GM19043 (cell line): Measurements from ENCODE around the gene TREM2.

ENCODE experiments used
- ATAC-seq: cut with Tn5 transposase; IDR thresholded peaks from one replicate; pipeline ENCODE4 v1.9.1; 2021; ENCODE audit warnings: low read depth; ENCODE audit not compliant: unreplicated experiment

The TREM2 gene

DNA sequence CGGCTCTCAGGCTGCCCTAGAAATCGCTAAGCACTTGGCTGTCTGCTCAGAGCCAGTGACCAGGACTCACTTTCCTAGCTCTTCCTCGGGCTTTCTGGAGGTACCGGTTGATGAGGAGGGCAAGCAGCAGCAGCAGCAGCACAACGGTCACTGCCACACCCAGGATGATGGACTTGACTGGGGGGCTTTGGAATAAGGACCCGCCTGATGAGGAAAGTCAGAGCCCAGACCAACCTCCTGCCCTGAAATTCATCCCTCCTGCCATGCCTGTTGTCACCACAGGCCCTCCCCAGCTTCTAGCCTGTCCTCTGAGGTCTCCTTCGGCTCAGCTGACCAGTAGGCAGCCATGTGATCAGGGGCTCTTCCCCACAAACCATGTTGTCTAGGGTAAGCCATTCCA lies 21.8 kb upstream of the TREM2 start:
- no peak for ATAC-seq

DNA sequence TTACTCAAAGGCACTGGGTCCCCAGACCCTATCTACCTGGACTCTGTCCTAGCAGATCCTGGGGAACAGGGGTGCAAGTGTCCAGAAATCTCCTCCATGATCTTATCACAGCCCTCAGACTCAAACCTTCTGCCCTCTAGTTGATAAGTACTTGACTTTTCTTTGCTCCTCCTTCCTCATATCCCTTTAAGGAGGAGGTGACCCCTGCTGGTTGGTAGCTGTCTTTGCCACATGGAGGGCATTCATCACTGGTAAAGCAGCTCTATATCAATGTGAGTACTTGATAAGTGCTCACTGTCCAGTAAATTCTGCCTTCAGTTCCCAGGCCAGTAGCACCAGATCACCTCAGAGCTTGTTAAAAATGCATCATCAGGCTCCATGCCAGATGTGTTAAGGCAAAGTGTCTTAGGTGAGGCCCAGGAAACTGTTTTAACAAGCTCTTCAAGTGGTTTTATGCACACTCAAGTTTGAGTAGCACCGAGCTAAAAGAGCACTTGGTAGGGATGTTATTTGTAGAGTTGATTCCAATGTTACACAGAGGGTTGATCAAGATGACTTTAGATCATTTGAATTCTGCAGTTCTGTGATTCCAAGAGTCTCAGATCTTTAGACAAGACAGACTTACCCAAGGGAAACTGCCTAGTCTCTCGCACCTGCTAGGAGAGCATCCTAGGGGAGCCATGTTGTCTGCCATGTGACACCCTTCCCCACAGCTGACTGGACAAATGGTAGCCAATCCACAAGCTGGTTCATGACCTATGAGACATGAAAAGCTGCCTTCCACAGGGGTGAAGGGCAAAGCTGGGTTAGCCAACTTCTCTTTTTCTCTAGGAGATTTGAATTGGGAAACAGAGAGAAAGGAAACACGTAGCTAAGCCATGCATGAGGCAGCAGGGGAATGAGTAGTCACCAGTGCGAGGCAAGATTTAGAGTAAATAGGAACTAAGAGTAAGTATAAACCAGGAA lies 19.4 kb upstream of the TREM2 start:
- peak; percentile 51 for ATAC-seq

DNA sequence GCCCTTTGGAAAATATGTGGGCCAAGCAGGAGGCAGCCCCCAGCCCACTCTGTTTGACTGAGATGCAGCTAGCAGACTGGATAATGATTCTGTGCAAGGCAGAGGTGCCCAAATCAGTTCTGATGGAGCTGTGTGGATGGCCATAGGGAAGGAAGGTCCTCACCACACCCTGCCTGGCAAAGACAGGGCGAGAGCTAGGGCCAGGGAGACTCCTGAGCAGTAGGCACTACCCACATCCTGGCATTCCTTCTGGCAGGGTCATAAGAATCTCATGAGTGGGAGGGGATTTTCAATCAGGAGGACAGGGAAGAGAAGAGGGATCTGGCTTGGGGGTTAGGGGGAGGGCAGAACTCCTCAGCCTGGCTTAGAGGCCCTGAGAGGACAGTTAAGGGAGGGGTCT lies 18.6 kb upstream of the TREM2 start:
- ATAC-seq: no peak

DNA sequence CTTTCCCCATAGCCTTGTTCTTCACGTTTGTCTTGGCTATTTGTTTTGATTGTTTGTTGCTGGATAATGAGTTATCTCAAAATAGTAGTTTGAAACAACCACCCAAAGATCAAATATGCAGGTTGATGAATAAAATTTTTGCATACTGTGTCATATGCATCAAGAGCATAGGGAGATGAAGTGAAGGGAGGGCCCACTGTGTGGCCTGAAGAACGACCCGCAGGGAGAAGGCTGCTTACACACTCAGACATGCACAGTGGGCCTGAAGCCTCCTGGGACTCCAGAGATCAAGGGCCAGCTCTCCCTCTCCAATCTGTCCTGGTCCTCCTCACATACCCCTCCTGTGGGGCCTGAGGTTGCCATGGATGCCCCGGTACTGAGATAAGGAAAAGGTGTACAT lies 16.2 kb upstream of the TREM2 start:
- no peak for ATAC-seq

DNA sequence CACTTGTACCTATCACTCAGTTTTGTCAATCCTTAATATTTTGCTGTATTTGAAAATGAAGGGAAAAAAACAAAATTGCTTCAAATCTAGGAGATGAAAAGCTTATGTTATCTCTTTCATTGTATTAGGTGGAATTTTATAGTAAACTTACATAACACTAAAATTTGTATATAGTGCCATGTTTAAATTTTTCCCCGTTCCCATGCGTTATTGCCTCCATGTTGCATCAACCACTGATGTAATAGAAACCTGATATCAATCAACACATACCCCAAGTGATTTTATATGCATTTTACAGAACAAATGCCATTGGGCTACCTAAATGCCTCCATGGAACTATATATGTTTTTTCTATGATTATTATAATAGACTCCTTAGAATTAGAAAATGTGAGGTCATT lies 14.8 kb upstream of the TREM2 start:
- ATAC-seq: no peak

DNA sequence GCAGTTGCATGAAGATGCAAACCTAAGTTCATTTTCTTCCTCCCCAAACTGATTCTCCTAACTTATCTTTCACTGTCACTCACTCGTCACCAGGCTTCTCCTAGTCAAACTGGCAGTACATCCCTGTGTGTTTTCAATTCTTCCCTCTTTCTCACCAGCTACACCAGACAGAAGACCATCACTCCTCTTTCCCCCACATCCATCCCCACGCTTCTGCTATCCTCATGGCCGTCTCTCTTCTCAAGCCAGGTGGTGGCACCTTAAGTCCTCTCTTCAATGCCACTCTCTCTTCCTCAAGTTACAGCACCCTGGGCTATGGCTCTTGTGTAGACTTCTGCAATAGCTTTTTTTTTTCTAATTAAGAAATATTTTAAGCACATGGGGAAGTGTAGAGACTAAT lies 14.4 kb upstream of the TREM2 start:
- no peak for ATAC-seq

DNA sequence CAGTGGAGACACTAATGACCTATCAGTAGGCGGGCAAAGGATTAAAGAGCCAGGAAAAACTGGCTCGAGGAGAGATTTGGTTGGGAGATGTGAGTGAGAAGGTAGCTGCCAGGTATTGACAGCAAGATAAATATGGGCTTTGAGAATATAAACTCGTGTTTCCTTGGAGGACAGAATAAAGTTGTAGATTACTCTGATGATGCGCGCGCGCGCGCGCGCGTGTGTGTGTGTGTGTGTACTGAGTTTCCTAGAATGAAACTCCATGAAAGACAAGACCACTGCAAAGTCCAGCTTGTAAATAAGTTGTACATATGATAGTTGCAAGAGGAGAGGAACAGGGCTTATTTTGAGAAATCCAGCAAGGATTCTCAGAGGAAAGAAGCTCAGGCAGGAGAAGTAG lies 13.3 kb upstream of the TREM2 start:
- no peak for ATAC-seq

DNA sequence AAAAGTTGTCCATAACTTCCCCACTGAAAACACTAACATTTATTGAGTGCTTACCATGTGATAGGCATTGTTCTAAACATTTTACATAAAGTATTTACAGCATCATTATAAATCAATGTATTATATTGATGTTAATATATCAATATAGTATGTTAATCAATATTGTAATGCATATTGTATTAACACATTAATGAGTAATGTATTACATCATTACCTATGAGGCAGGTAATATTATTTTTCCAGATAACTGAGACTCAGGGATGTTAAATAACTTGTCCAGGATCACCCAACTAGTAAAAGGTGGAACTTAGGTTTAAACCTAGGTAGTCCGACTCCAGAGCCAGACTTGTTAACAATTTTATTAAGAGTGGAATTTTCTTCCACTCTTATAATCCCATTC lies 12.2 kb upstream of the TREM2 start:
- ATAC-seq: no peak

DNA sequence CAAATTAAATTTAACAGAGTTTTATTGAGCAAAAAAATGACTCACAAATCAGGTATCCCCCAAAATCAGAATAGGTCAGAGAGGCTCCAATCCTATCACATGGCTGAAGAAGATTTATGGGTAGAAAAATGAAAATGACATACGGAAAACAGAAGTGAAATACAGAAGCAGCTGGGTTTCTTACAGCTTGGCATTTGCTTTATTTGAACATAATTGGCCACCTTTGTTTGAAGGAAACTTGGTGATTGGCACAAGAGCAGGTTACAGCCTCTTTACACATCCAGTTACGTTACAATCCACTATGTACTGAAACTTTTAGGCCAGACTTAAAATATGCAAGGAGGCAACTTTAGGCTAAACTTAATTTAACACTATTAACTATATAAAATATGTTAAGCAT lies 11.7 kb upstream of the TREM2 start:
- ATAC-seq: no peak

DNA sequence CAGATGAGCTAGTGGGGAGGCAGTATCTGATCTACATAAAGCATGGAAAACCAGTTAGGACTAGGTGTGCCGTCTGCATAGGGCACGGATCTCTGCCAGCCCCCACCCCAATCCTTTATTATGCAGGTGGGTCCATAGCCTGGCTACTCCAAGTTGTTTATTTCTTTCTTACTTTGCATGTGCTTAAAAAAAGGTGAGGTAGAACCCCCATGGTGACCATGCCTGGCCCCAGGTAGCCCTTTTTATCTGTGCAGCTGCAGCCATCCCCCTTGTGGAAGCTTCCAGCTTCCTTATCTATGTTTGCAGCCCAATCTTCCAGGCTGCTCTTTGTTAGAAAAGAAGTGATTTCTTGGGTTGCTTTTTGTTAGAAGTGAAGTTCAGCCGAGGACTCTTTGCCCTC lies 9.0 kb upstream of the TREM2 start:
- no peak for ATAC-seq

DNA sequence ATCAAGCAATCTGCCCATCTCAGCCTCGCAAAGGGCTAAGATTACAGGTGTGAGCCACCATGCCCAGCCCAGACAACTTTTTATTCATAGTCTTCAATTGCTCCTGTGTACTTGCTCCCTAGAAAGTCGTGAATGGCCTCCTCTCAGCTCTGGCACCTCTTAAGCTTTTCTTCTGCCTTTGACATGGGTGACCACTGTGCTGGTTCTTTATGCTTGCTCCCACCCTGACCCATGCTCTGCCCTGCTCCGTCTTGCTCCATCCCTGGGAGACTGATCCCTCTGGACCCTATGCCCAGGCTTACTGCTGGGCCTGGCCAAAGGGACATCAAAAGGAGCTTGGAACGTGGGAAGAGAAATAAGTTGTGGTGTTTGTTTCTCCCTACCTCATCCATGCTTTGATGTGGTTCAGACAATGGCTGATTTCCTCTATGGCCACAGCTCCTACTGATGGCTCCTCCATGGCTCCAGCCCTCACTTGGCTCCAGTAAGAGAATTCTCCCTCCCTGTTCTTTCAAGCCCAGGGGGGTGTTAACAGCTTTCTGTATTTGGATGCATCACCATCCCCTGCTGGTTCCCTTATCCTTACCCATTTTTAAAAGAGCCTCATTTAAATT lies 7.7 kb upstream of the TREM2 start:
- no peak for ATAC-seq

DNA sequence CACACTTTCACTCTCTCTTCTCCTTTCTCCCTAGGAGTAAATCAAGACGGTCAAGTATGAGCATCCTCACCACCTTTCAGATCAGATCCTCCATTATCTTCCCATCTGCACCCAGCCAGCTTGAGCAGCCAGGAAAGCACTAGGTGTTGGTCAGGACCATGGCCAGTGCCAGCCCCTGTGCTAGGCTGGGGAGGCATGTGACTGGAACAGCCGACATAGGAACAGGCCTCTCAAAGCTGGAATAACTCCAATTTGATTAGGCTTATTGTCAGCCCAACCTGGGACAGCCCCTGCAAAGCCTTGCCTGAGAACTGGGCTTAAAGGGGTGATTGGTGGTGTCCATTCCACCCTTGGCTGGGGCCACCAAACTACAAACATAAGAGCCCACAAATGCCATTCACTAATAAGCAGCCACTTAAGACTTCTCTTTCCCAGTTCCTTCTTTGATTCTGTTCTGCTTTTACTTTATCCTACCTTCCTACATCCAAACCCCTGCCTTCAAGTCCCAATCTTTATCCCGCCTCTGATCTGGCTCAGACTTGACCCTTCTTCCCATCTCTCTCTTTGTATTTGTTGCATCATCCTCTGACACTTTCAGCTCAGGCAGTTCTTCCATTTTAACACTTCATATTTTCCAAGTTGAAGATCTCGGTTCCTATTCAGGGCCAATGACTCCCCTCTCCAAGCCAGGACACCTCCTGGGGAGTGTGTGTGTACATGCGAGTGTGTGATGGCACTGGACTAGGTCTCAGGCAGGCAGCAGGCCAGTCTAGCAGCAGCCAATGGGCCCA lies 4.5 kb upstream of the TREM2 start:
- ATAC-seq: no peak

DNA sequence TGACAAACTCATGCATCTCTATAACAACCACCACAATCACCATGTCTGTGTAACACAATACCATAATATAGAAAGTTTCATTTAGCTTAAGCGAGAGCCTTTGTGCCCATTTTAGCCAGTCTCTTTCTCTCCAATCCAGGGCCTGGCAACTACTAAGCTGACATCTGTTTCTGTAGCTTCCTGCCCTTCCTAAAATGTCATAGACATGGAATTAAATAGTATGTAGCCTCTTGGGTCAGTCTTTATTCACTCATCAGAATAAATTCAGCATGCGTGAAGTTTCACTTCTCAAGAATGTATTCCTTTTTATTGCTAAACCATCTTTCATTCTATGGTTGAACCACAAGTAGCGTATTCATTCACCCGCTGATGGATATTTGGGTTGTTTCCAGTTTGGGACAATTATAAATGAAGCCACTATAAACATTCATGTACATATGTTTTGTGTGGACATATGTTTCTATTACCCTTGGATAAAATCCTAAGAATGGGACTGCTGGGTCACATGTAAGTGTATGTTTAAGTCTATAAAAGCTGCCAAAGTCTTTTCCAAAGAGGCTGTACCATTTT lies 1.7 kb upstream of the TREM2 start:
- ATAC-seq: no peak

DNA sequence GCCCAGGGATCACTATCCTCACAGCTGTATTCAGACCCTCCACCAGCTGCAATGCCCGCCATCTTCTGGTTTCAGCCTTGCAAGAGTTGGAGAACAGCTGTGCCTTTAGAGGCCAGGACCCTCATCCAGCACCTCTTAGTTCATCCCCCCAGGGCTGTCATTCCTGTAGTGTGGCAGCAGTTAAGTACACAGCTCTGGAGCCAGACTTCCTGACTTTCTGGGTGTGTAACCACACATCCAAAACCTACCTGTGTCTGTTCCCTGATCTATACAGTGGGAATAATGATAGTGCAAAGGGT lies 452 bp upstream of the TREM2 start:
- no peak for ATAC-seq

DNA sequence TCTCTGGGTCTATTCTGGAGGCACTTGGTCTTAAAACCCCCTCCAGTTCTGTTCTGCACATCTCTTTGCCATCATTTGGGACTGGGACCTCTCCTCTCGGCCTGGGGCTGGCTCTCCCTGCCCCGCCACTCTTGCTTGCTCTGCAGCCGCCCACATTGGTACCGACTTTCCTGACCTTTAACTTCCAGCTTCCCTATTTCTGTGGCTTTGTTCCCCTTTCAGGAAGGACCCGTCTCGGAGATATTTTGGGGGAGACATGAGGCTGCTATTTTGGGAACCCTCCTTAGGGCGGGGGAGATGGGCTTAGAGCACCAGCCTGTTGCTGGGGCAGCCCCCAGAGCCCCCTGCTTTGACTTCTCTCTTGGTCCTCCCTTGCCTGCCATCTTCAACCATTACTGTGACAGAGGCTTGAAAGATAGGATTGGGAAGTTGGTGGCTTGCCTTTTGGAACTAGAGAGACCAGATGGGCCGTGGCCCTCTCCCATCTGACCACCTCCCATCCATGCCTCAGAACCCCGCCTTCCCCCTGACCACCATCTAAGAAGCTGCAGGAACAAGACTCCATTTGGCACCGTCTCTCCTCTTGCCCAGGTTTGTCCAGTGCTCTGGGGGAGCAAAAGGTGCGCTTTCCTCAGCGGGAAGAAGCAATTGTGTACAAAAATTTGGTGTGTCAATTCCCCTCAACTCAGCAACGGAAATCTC lies 914 bp downstream of the TREM2 start:
- no peak for ATAC-seq

DNA sequence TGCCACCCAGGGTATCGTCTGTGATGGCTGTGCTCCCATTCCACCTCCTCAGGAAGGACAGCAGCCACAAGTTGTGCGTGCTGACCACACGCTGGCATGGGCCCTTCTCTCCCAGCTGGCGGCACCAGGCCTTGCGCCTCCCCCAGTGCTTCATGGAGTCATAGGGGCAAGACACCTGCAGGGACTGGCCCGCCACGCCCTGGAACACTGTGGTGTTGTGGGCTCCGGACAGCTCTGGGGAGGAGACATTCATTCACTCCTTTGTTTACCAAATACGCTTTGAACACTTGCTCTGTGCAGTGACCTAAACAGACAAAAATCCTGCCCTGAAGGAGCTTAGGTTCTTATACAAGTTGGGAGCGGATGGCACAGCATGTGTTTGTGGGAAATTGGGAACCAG lies 1.5 kb downstream of the TREM2 start:
- no peak for ATAC-seq

DNA sequence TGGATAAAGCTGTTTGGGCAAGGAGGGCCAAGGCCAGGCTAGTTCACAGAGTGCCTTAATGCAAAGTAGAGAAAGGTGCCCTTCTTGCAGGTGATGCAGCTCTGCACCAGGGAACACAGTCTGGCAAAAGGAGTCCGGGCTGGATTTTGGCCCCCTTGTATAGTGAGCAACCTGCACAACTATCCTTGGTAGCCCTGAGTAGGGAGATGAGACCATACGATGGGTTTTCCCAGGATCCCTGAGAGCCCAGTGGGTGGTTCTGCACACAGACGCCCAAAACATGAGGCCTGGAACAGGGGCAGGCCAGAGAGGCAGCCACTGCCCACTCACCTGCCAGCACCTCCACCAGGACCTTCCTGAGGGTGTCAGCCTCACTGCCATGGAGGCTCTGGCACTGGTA lies 2.0 kb downstream of the TREM2 start:
- no peak for ATAC-seq

DNA sequence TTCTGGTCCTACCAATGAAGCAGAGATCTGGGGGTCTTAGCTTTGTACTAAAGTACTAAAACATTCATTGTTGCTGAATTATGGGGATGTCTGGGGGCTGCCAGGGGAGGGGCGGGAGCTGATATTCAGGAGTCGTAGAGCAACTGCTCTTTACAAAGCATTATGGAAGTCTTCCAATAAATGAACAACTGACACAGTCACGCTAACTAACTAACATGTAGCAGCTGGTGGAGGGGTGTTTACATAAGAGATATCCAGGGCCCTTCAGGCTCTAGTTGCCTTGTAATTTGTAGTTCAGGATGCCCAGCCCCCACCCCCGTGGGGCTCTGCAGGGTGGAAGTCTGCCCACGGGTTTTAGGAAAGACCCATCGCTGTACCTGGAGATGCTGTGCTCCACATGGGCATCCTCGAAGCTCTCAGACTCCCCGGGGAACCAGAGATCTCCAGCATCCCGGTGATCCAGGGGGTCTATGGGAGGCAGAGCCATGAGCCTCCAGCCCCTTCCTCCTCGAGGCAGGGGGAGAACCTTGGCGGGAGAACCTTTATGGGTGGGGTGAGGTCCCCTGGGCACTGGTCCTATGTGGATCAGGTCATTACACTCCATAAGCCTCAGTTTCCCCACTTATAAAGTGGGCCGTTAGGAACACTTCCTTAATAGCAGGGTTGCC lies 3.4 kb downstream of the TREM2 start:
- no peak for ATAC-seq

DNA sequence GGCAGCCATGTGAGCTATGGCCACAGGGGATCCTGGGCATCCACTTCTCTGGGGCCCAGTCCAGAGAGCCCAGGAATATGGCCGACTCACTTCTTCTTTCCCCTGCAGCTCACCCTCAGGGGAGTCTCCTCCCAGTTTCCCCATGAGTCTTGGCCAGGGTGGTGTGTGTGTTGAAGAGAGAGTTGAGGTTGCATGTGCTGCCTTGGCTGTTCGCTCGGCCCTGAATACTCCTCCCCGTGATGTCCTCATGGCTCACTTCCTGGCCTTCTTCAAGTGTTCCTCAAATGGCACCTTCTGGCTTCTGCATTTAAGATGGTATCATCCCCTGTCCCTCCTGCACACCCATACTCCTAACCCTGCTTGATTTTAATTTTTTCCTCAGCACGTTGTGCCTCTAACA lies 5.6 kb downstream of the TREM2 start:
- ATAC-seq: no peak

DNA sequence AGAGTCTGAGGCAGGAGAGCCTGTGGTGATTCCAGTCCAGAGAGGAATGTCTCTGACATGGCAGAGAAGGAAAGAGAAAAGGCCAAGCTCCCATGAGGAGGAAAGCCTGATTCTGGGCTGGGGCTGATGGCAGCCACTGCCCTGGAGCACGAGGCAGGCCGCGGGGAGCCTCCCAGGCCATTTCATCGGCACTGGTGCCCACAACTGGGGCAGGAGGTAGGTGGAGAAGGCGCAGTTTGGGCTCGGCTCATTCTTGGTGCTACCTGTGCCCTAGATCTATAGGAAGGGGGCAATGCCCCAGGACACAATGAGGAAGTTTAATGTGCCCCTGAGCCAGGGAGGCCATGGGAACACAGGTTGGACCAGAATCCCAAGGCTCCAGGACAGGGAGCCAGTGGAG lies 6.1 kb downstream of the TREM2 start:
- no peak for ATAC-seq
